ENCODE measurements around the gene FTCD. TPM values are rescaled to one million over a fixed set of nuclear protein-coding genes. Genes with fewer than 3 reads are reported as not detected.
A peak's percentile ranks its signal among the peaks of the same experiment; 100 is the strongest.

Gene FTCD
- polyA plus RNA-seq, 1 experiment, result not detected

DNA sequence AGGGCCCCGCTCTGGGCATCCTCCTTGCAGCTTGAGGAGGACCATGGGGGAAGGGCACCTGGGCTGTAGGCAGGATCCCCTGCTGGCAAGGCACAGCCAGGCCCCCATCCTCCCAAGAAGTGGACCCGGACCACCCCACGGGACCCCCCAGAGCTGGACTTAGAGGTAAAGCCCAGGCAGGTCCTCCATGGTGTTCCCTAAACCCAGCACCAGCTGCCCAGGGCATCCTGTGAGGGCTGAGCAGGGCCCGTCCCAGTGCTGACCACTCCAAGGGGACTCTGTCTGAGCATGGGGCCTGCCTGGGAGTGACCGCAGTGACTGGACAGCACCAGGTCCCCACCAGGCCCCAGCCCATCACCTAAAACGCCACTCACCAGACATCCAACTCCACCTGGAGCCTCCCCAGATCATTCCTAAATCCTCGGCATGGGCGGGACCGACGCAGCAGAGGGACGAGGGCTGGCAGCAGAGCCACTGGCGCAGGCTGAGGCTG is 36.2 kb downstream of the FTCD start:
- no peaks in the 10 kb centered on the region for H3K27me3 ChIP-seq (ENCODE audit: control insufficient read depth, insufficient read depth, low read length)
- ChIA-PET POLR2A (no interaction called here), CTCF (no interaction called here)
- peaks cover 3% of the 10 kb centered on the region for H3K9me3 ChIP-seq (ENCODE audit: control insufficient read depth, insufficient read depth, low read length)
- TF ChIP-seq, protein P1, sequence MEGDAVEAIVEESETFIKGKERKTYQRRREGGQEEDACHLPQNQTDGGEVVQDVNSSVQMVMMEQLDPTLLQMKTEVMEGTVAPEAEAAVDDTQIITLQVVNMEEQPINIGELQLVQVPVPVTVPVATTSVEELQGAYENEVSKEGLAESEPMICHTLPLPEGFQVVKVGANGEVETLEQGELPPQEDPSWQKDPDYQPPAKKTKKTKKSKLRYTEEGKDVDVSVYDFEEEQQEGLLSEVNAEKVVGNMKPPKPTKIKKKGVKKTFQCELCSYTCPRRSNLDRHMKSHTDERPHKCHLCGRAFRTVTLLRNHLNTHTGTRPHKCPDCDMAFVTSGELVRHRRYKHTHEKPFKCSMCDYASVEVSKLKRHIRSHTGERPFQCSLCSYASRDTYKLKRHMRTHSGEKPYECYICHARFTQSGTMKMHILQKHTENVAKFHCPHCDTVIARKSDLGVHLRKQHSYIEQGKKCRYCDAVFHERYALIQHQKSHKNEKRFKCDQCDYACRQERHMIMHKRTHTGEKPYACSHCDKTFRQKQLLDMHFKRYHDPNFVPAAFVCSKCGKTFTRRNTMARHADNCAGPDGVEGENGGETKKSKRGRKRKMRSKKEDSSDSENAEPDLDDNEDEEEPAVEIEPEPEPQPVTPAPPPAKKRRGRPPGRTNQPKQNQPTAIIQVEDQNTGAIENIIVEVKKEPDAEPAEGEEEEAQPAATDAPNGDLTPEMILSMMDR (IDR thresholded peaks at IDR 0.05; ENCODE audit: low read depth, low read length), result no peak
- peak overlapping the region; percentile 39 for H3K27ac ChIP-seq (ENCODE audit: low read depth, low read length)
- DNase-seq (ENCODE audit: low read depth, low spot score), result no peak
- no peak overlapping the region for H3K4me3 ChIP-seq (ENCODE audit: low read depth, low read length)

DNA sequence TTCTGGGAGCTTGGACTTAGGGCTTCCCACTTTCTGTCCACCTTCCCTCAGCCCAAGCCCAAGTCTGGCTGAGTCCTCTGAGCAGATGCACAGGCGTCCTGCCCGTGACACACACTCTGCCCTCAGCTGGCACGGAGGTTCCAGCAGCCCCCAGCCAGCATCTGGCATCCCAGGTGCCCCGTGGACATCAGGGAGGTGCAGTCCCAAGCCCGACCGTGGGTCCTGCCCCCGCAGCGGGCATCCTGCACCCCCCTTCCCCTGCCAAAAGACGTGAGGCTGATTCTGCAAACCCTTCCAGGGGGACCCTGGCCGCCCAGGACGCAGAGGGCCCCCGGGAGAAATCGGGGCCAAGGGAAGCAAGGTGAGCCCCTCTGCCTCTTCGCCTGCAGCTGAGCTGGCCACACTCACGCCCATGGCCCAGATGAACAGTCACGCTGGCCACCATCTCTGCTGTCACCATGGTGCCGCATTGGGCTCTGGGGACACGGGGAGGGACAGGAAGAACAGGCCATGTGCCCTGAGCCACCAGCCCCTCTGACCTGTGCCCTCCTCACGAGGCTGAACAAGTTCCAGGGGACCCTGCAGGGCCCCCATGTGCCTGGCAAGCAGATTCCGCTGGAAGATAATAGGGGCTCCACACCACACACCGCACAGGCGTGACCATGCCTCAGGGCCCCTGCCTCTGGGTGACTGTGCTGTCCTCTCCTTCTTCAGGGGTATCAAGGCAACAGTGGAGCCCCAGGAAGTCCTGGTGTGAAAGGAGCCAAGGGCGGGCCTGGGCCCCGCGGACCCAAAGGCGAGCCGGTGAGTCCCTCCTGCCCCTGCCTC is 36.8 kb downstream of the FTCD start:
- Histone ChIP-seq H3K4me3 (ENCODE audit: low read depth, low read length) (no peak overlapping the region), H3K27me3 (ENCODE audit: control insufficient read depth, insufficient read depth, low read length) (no peaks in the 10 kb centered on the region), H3K9me3 (ENCODE audit: control insufficient read depth, insufficient read depth, low read length) (peaks cover 9% of the 10 kb centered on the region), H3K27ac (ENCODE audit: low read depth, low read length) (no peak overlapping the region)
- DNase-seq (ENCODE audit: low read depth, low spot score), result no peak
- POLR2A ChIA-PET, result interaction anchor here (0.6 kb wide), 1 partner anchor 150 kb away, joined by 4 read pairs; no protein-coding TSS in a partner anchor
- TF ChIP-seq, protein P1 (IDR thresholded peaks at IDR 0.05; ENCODE audit: low read depth, low read length), result no peak
- CTCF ChIA-PET, result no interaction called here

DNA sequence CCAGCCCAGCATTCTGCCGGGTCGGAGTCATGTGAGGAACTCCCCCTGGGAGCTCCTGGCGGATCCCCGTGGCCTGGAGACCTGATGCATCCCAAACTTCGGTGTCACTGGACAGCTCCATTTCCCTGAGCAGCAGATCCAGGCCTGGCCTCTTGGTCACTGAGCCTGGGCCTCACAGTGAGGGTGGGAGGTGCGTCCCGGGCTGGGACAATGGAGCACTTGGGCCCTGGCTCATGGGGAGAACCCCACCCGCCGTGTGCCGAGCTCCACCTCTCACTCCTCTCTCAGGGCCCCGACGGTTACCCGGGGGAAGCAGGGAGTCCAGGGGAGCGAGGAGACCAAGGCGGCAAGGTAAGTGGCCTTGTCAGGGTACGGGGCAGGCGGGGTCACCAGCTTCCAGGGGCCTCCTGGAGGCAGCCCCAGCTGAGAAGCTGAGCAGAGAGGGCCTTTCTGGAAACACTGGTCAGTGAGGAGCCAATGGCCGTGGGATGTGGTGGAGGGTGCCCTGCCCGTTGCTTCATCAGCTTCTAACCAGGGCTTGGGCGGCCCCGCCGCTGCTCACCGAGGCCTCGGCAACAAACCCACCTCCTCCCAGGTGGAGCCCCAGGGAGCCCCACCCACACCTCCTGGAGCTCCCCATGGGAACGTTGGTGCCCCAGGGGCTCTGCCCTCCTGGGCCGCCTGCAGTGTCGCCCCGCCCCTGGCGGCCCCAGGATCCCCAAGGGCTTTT is 37.6 kb downstream of the FTCD start:
- POLR2A ChIA-PET, result interaction anchor here (0.6 to 1.2 kb wide), 3 partner anchors 39 to 151 kb away, joined by 3 to 4 read pairs (median 3); no protein-coding TSS in a partner anchor
- no peak for DNase-seq (ENCODE audit: low read depth, low spot score)
- H3K4me3 ChIP-seq (ENCODE audit: low read depth, low read length), result no peak overlapping the region
- H3K27me3 ChIP-seq (ENCODE audit: control insufficient read depth, insufficient read depth, low read length), result no peaks in the 10 kb centered on the region
- H3K9me3 ChIP-seq (ENCODE audit: control insufficient read depth, insufficient read depth, low read length), result peaks cover 13% of the 10 kb centered on the region
- CTCF ChIA-PET, result no interaction called here
- TF ChIP-seq, protein P1 (IDR thresholded peaks at IDR 0.05; ENCODE audit: low read depth, low read length), result no peak
- peak overlapping the region; percentile 57 for H3K27ac ChIP-seq (ENCODE audit: low read depth, low read length)

DNA sequence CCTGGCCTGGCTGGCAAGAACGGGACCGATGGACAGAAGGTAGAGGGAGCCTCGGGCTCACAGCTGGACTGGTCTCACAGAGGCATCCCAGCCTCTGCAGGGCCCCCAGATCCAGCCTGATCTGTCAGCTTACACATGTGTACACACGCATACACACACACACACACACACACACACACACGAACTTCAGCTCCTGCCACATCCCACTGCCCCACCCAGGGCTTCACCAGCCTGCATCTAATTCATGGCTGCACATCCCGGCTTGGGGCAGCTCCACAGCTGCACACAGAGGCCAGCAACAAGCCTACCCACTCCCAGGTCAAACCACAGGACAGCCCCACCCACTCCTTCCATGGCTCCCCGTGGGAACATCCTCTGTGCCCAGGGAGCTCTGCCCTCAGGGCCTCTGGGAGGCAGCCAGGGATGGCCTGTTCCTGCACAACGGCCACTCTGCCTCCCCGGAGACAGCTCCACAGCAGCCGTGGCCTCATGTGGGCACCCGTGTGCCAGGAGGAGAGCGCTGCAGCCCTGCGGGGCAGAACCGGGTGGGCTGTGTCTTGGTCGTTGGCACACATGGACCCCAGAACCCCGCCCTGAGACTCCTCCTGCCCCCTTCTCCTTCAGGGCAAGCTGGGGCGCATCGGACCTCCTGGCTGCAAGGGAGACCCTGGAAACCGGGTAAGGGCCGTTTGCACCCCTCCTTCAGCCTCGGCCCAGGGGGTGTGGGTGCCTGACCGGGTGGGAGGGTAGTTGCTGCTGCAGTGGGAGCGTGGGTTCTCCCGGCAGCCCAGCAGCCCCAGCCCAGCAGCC is 38.4 kb downstream of the FTCD start:
- H3K9me3 ChIP-seq (ENCODE audit: control insufficient read depth, insufficient read depth, low read length), result peaks cover 21% of the 10 kb centered on the region
- peak overlapping the region; percentile 31 for H3K27ac ChIP-seq (ENCODE audit: low read depth, low read length)
- no peaks in the 10 kb centered on the region for H3K27me3 ChIP-seq (ENCODE audit: control insufficient read depth, insufficient read depth, low read length)
- no peak for DNase-seq (ENCODE audit: low read depth, low spot score)
- CTCF ChIA-PET, result no interaction called here
- POLR2A ChIA-PET, result interaction anchor here (0.7 to 1.5 kb wide), 3 partner anchors 38 to 143 kb away, joined by 3 to 4 read pairs (median 3); no protein-coding TSS in a partner anchor
- TF ChIP-seq, protein P1 (IDR thresholded peaks at IDR 0.05; ENCODE audit: low read depth, low read length), result no peak
- no peak overlapping the region for H3K4me3 ChIP-seq (ENCODE audit: low read depth, low read length)

All from AG04450 (cell line).